Nasal cavity respiratory epithelium epithelial cell of viscerocranial mucosa (primary cell): ENCODE data around the gene RAB39B. TPM values are rescaled to one million over a fixed set of nuclear protein-coding genes. Genes with fewer than 3 reads are reported as not detected.

Experiments used
- total RNA-seq: library from RNA; depleted of rRNA; stranded (reverse); fragments of >200 nt; gene quantifications from 2 replicates; pipeline ENCODE4 v1.2.3, GENCODE V29; 2014

RAB39B gene
- total RNA-seq = 0.07 and 1.0 TPM in 2 replicates

GRCh38 chrX:155263854-155264628 is at the start of gene RAB39B:
Gene RAB39B (minus strand): TSS chrX:155264491. CDS start chrX:155264288, 203 bp downstream.

GRCh38 chrX:155216179-155216939 is 47.9 kb downstream of the RAB39B start, which contains the start of gene VBP1:
Gene VBP1 (plus strand): TSS chrX:155216460. CDS start chrX:155216483, 23 bp downstream.

Other genes with a start within 250 kb of the RAB39B start
- gene F8, start 241.8 kb downstream of the RAB39B start, total RNA-seq = 0.34 and 1.9 TPM in 2 replicates
- 28.0 and 39.5 TPM in 2 replicates for gene FUNDC2, start 237.6 kb downstream of the RAB39B start, total RNA-seq
- 9.0 and 20.5 TPM in 2 replicates for gene CMC4, start 193.4 kb downstream of the RAB39B start, total RNA-seq
- 12.2 and 22.6 TPM in 2 replicates for gene MTCP1, start 193.4 kb downstream of the RAB39B start, total RNA-seq
- 12.0 and 23.3 TPM in 2 replicates for gene BRCC3, start 193.0 kb downstream of the RAB39B start, total RNA-seq
- 44.5 and 69.7 TPM in 2 replicates for gene VBP1, start 48.0 kb downstream of the RAB39B start, total RNA-seq
- gene CLIC2, start 70.1 kb upstream of the RAB39B start, total RNA-seq = under 0.01 and 0.14 TPM in 2 replicates
- gene F8A2, start 117.6 kb upstream of the RAB39B start, total RNA-seq = not detected in 2 replicates
- 0.34 and 1.4 TPM in 2 replicates for gene F8A3, start 194.1 kb upstream of the RAB39B start, total RNA-seq